ENCODE data around the gene RASA3. TPM values are rescaled to one million over a fixed set of nuclear protein-coding genes. Genes with fewer than 3 reads are reported as not detected.
"Not testable (repeated sequence)": the region's sequence is repeated elsewhere in the genome, so short reads cannot be mapped to it uniquely, and the experiment has no call there.

RASA3 gene
- total RNA-seq, 4 donors from 2014 or later, result 29.5 to 38.1 (median 34.6) TPM

- no peak for DNase-seq (ENCODE audit: extremely low spot score)
- no peaks in the 10 kb centered on the region for H3K27me3 ChIP-seq
- no peak overlapping the region for H3K4me3 ChIP-seq
- intact Hi-C loops (cut with DNase I), result no loop called here
- H3K4me1 ChIP-seq, result peaks cover 21 to 68% (median 64%) of the 10 kb centered on the region in 4 donors
- peak overlapping the region in 1 of 4 donors; percentile 22 for H3K27ac ChIP-seq (replicated peaks in 1 of 4)
- H3K36me3 ChIP-seq, result peaks cover 0 to 7% (median 0%) of the 10 kb centered on the region in 4 donors
- WGBS, result 64% methylated on average over 9 of the region's 12 CpGs
- TF ChIP-seq CTCF (IDR thresholded peaks at IDR 0.05) (no peak), EP300 (IDR thresholded peaks at IDR 0.05) (no peak), POLR2AphosphoS5 (IDR thresholded peaks at IDR 0.05) (no peak), POLR2A (IDR thresholded peaks at IDR 0.05; ENCODE audit: low read depth) (no peak)
- H3K9me3 ChIP-seq, result no peaks in the 10 kb centered on the region
Observed at GRCh38 chr13:114112826-114113322, 19.5 kb downstream of the RASA3 start.

GRCh38 chr13:114112231-114112825 is 20.1 kb downstream of the RASA3 start:
- Histone ChIP-seq H3K27ac (replicated peaks in 1 of 4) (peak overlapping the region in 3 of 4 donors; percentile 1 to 22 (median 6)), H3K4me3 (no peak overlapping the region), H3K9me3 (no peaks in the 10 kb centered on the region), H3K4me1 (peaks cover 27 to 73% (median 68%) of the 10 kb centered on the region in 4 donors), H3K27me3 (no peaks in the 10 kb centered on the region), H3K36me3 (peaks cover 0 to 7% (median 0%) of the 10 kb centered on the region in 4 donors)
- 66% methylated on average over 10 of the region's 25 CpGs for WGBS
- intact Hi-C loops (cut with DNase I), result no loop called here
- no peak for DNase-seq (ENCODE audit: extremely low spot score)
- no peak for TF ChIP-seq CTCF (IDR thresholded peaks at IDR 0.05)

- H3K4me3 ChIP-seq, result no peak overlapping the region
- TF ChIP-seq POLR2AphosphoS5 (IDR thresholded peaks at IDR 0.05) (no peak), POLR2A (IDR thresholded peaks at IDR 0.05; ENCODE audit: low read depth) (no peak), EP300 (IDR thresholded peaks at IDR 0.05) (no peak), CTCF (IDR thresholded peaks at IDR 0.05) (no peak)
- intact Hi-C loops (cut with DNase I), result no loop called here
- peak overlapping the region in 2 of 4 donors; percentile 1 to 22 for H3K27ac ChIP-seq (replicated peaks in 1 of 4)
- DNase-seq (ENCODE audit: extremely low spot score), result no peak
- no peaks in the 10 kb centered on the region for H3K9me3 ChIP-seq
- 77% methylated on average over 11 of the region's 11 CpGs for WGBS
- H3K27me3 ChIP-seq, result no peaks in the 10 kb centered on the region
- H3K4me1 ChIP-seq, result peaks cover 27 to 80% (median 73%) of the 10 kb centered on the region in 4 donors
- peaks cover 0 to 7% (median 0%) of the 10 kb centered on the region in 4 donors for H3K36me3 ChIP-seq
Observed at GRCh38 chr13:114111577-114111976, 20.8 kb downstream of the RASA3 start.

- Histone ChIP-seq H3K27ac (replicated peaks in 1 of 4) (peak overlapping the region; percentile 11 to 52 (median 29)), H3K4me1 (peaks cover 27 to 79% (median 76%) of the 10 kb centered on the region in 4 donors), H3K4me3 (peak overlapping the region in 1 of 4 donors; percentile 14)
- DNase-seq (ENCODE audit: extremely low spot score); H3K36me3 ChIP-seq; H3K27me3 ChIP-seq; intact Hi-C loops (cut with DNase I); H3K9me3 ChIP-seq: not testable (repeated sequence)
- 72% methylated on average over 14 of the region's 18 CpGs for WGBS
Observed at GRCh38 chr13:114110830-114111189, 21.6 kb downstream of the RASA3 start.

- Histone ChIP-seq H3K9me3 (no peaks in the 10 kb centered on the region), H3K27ac (replicated peaks in 1 of 4) (peak overlapping the region; percentile 11 to 52 (median 29)), H3K4me1 (peaks cover 27 to 79% (median 76%) of the 10 kb centered on the region in 4 donors), H3K4me3 (peak overlapping the region in 1 of 4 donors; percentile 14), H3K36me3 (peaks cover 0 to 7% (median 0%) of the 10 kb centered on the region in 4 donors), H3K27me3 (no peaks in the 10 kb centered on the region)
- no peak for DNase-seq (ENCODE audit: extremely low spot score)
- WGBS, result 60% methylated on average over 20 of the region's 25 CpGs
- TF ChIP-seq POLR2A (IDR thresholded peaks at IDR 0.05; ENCODE audit: low read depth) (no peak), CTCF (IDR thresholded peaks at IDR 0.05) (peak in 1 of 3 experiments; percentile 6)
- intact Hi-C loops (cut with DNase I), result no loop called here
Observed at GRCh38 chr13:114110091-114110829, 22.2 kb downstream of the RASA3 start.

All from esophagus muscularis mucosa (tissue), 4 donors.